C4-2B (cell line): ENCODE measurements around the gene SRSF11.

ENCODE experiments used
- CTCF ChIP-seq: fragments of 450-650 bp; conservative IDR thresholded peaks from 2 replicates; pipeline ENCODE4 v1.5.1; 2017; ENCODE audit warnings: mild to moderate bottlenecking
- ZFX ChIP-seq: fragments of 450-650 bp; IDR thresholded peaks from 2 replicates; pipeline ENCODE4 v1.6.1; 2017

DNA sequence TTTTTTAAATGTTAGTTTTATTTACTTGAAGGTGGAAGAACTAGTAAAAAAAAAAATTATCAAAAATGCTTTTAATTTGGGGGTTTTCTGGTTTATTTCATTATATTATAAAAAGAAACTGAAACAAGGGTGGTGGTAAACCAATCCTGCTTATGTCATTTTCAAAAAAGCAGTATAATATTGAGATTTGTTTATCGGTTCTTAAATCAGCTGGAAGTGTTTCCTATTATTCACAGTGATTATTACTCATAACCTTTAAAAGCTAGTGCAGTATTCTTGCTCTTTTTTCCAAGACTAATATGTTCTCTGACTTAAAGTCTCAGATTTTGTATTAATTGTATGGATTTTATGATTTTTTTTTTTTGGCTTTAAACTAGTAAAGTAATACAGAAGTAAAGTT lies 10.4 kb upstream of the SRSF11 start:
- TF ChIP-seq CTCF (no peak), ZFX (no peak)
